SK-N-MC (cell line): ENCODE measurements around the gene RHCG.

ENCODE experiments used
- EZH2 ChIP-seq: fragments of 200-600 bp; sonication (generic); IDR thresholded peaks from one replicate; pipeline ENCODE4 v1.6.1; 2017; ENCODE audit warnings: antibody characterized with exemption
- POLR2AphosphoS5 ChIP-seq: IDR thresholded peaks from 2 replicates; pipeline ENCODE4 v1.6.1; 2012; ENCODE audit warnings: mild to moderate bottlenecking, low read depth, low read length, borderline replicate concordance

GRCh38 chr15:89450076-89451006 lies 46.0 kb downstream of the RHCG start:
- TF ChIP-seq POLR2AphosphoS5 (no peak), EZH2 (no peak)
